OCI-LY7 (cell line): Measurements from ENCODE around the gene HDAC4. TPM values are rescaled to one million over a fixed set of nuclear protein-coding genes. Genes with fewer than 3 reads are reported as not detected.

ENCODE experiments used
- BruUV-seq: library from RNA; stranded (reverse); fragments of 400-500 nt; replicated peaks from 2 replicates; lab custom pipeline; 2021; lab: Mats Ljungman, UMichigan
- CTCF ChIA-PET: fragments of 300-600 bp; sonication (Branson Sonifier 250); formaldehyde crosslinking; loops from one replicate; lab custom pipeline; 2022; ENCODE audit warnings: antibody characterized with exemption; ENCODE audit not compliant: unreplicated experiment; lab: Charles Lee
- POLR2A ChIA-PET: fragments of 300-600 bp; sonication (Branson Sonifier 250); formaldehyde crosslinking; loops from one replicate; lab custom pipeline; 2022; ENCODE audit warnings: antibody characterized with exemption; lab: Charles Lee
- DNase-seq: peaks from one replicate; pipeline ENCODE4 v3.0.0-alpha.2; 2015; ENCODE audit warnings: low spot score
- H2AFZ ChIP-seq: fragments of 200-600 bp; sonication (generic), shearing (Covaris generic); 2 replicates; pipeline ENCODE4 v1.6.1; 2014; ENCODE audit warnings: mild to moderate bottlenecking, antibody characterized with exemption, low read length, moderate library complexity
- H3K27ac ChIP-seq: fragments of 200-600 bp; sonication (generic); 2 replicates; pipeline ENCODE4 v1.5.1; 2014; ENCODE audit warnings: mixed run types, low read depth, mild to moderate bottlenecking, moderate library complexity, low read length, inconsistent platforms; ENCODE audit not compliant: poor library complexity, severe bottlenecking
- H3K36me3 ChIP-seq: fragments of 200-600 bp; sonication (generic); 2 replicates; pipeline ENCODE4 v1.6.1; 2014; ENCODE audit warnings: mild to moderate bottlenecking, antibody characterized with exemption, low read length, moderate library complexity, mixed read lengths; ENCODE audit not compliant: insufficient read depth
- H3K4me1 ChIP-seq: fragments of 200-600 bp; sonication (generic); 2 replicates; pipeline ENCODE4 v1.5.1; 2014; ENCODE audit warnings: mild to moderate bottlenecking, low read length; ENCODE audit not compliant: insufficient read depth, poor library complexity, severe bottlenecking
- H3K4me2 ChIP-seq: fragments of 200-600 bp; sonication (generic); 2 replicates; pipeline ENCODE4 v1.6.1; 2014; ENCODE audit warnings: mild to moderate bottlenecking, low read length
- H3K4me3 ChIP-seq: fragments of 200-600 bp; sonication (generic); 2 replicates; pipeline ENCODE4 v1.5.1; 2014; ENCODE audit warnings: mild to moderate bottlenecking, low read depth, low read length; ENCODE audit not compliant: poor library complexity, severe bottlenecking
- H3K79me2 ChIP-seq: fragments of 200-600 bp; sonication (generic); 2 replicates; pipeline ENCODE4 v1.6.1; 2016; ENCODE audit warnings: low read depth, mild to moderate bottlenecking, low read length, moderate library complexity, mixed read lengths; ENCODE audit not compliant: insufficient read depth
- H3K9me2 ChIP-seq: fragments of 200-600 bp; sonication (generic); 2 replicates; pipeline ENCODE4 v1.6.1; 2016; ENCODE audit warnings: mild to moderate bottlenecking, low read length, mixed read lengths; ENCODE audit not compliant: insufficient read depth
- H3K9me3 ChIP-seq: fragments of 200-600 bp; sonication (generic); 2 replicates; pipeline ENCODE4 v1.6.1; 2014; ENCODE audit warnings: mild to moderate bottlenecking, mixed run types, low read length, mixed read lengths
- H4K20me1 ChIP-seq: fragments of 200-600 bp; sonication (generic); 2 replicates; pipeline ENCODE4 v1.6.1; 2014; ENCODE audit warnings: mild to moderate bottlenecking, antibody characterized with exemption, low read length, moderate library complexity, mixed read lengths; ENCODE audit not compliant: insufficient read depth
- CTCF ChIP-seq: fragments of 200-600 bp; sonication (generic); conservative IDR thresholded peaks from 2 replicates; pipeline ENCODE4 v1.5.1; 2014; ENCODE audit warnings: mild to moderate bottlenecking, antibody characterized with exemption, low read length, moderate library complexity, mixed read lengths
- EZH2phosphoT487 ChIP-seq: fragments of 200-600 bp; sonication (generic); IDR thresholded peaks from 2 replicates; pipeline ENCODE4 v1.6.1; 2018; ENCODE audit warnings: low read depth, borderline replicate concordance, mild to moderate bottlenecking, mixed run types, antibody characterized with exemption, low read length, moderate library complexity, mixed read lengths
- intact Hi-C: fragments of 100-400 bp; cut with micrococcal nuclease; formaldehyde crosslinking; loops from one replicate; pipeline ENCODE4 v1.10.0; 2022; ENCODE audit not compliant: unreplicated experiment
- total RNA-seq, 2 experiments: library from RNA; depleted of rRNA in 1 of 2; stranded (reverse); fragments of >200 nt in 1 of 2; shearing (Covaris generic) in 1 of 2; gene quantifications; 2 replicates each; pipeline ENCODE4 v1.2.3, GENCODE V29; 2014 to 2022

HDAC4 gene
- total RNA-seq, 2 experiments from 2014 or later, result 10.2 to 20.6 TPM

GRCh38 chr2:239306274-239307220 lies 94.3 kb downstream of the HDAC4 start:
- H3K36me3 ChIP-seq, result no peaks in the 10 kb centered on the region
- H3K9me3 ChIP-seq, result no peaks in the 10 kb centered on the region
- no peaks in the 10 kb centered on the region for H3K9me2 ChIP-seq
- H3K27ac ChIP-seq, result no peak overlapping the region
- H4K20me1 ChIP-seq, result no peaks in the 10 kb centered on the region; the same call in 1 of the 2 replicates
- H3K4me2 ChIP-seq, result no peak overlapping the region
- POLR2A ChIA-PET, result no interaction called here
- H2AFZ ChIP-seq, result no peak overlapping the region
- CTCF ChIA-PET, result no interaction called here
- H3K4me1 ChIP-seq, result no peaks in the 10 kb centered on the region
- no peak for TF ChIP-seq EZH2phosphoT487
- TF ChIP-seq CTCF, result no peak
- no peak for DNase-seq
- intact Hi-C loops, result no loop called here
- BruUV-seq, result no TSS peak
- H3K79me2 ChIP-seq, result no peaks in the 10 kb centered on the region
- no peak overlapping the region for H3K4me3 ChIP-seq

- Histone ChIP-seq H3K9me3 (no peaks in the 10 kb centered on the region), H3K27ac (no peak overlapping the region), H2AFZ (no peak overlapping the region), H3K79me2 (no peaks in the 10 kb centered on the region), H3K4me3 (no peak overlapping the region), H3K4me2 (no peak overlapping the region), H3K9me2 (no peaks in the 10 kb centered on the region), H3K36me3 (no peaks in the 10 kb centered on the region), H4K20me1 (no peaks in the 10 kb centered on the region; the same call in 1 of the 2 replicates), H3K4me1 (no peaks in the 10 kb centered on the region)
- DNase-seq, result no peak
- TF ChIP-seq CTCF, result no peak
- no peak for TF ChIP-seq EZH2phosphoT487
- ChIA-PET CTCF (no interaction called here), POLR2A (no interaction called here)
- no TSS peak for BruUV-seq
- intact Hi-C loops, result no loop called here
Observed at GRCh38 chr2:239305771-239306170, 95.0 kb downstream of the HDAC4 start.

DNA sequence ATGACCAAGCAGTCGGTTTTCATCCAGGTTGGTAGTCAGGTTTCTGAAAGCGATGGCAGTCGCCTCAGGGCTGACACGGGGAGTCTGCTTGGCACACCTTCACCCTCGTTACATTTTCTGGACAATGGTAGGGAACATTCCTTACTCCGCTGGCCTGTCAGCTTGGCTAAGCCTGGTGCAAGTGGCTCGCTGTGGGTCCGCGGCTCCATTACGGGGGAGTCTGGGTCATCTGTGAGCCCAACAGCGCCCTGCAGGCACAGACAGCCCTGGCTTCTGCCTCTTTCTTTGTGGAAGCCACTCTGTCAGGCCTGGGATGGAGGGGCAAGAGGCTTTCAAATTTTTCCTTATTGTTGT lies 95.6 kb downstream of the HDAC4 start:
- Histone ChIP-seq H3K9me3 (no peaks in the 10 kb centered on the region), H3K4me1 (no peaks in the 10 kb centered on the region), H3K4me3 (no peak overlapping the region), H3K36me3 (no peaks in the 10 kb centered on the region), H3K27ac (no peak overlapping the region), H3K4me2 (no peak overlapping the region), H3K79me2 (no peaks in the 10 kb centered on the region), H3K9me2 (no peaks in the 10 kb centered on the region), H4K20me1 (no peaks in the 10 kb centered on the region; the same call in 1 of the 2 replicates), H2AFZ (no peak overlapping the region)
- POLR2A ChIA-PET, result no interaction called here
- CTCF ChIA-PET, result no interaction called here
- TF ChIP-seq EZH2phosphoT487 (no peak), CTCF (no peak)
- intact Hi-C loops, result no loop called here
- BruUV-seq, result no TSS peak
- DNase-seq, result no peak
